Stimulated activated CD4-positive, alpha-beta T cell treated with anti-CD3 and anti-CD28 coated beads, Interleukin-1b, Interleukin-23, amount 100 ng/mL, for 4 hours (primary cell): ENCODE measurements around the gene MAGI2.
"Not testable (repeated sequence)": the region's sequence is repeated elsewhere in the genome, so short reads cannot be mapped to it uniquely, and the experiment has no call there.

Source experiments
- DNase-seq, 2 donors: peaks; one replicate each; pipeline ENCODE4 v3.0.0-alpha.2; 2020; ENCODE audit warnings: low read depth in 2 of 2

The MAGI2 gene

DNA sequence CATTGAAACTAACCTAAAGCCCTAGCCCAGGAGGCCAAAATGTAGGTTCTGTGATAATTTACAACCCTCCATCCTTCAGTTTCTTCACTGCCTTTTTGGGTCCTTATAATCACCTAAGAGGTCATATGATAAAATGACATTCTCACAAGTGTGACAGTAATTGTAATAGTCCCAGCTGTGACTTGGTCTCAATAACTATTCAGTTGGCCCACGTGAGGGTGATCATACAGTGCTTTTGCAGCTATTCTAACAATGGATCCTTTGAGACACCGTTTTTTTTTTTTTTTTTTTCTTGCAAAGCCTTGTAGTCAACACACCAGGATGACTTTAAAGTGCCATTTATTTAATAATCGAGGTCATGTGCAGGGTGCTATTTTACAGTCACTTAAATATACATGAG is 894.9 kb downstream of the MAGI2 start:
- no peak for DNase-seq

DNA sequence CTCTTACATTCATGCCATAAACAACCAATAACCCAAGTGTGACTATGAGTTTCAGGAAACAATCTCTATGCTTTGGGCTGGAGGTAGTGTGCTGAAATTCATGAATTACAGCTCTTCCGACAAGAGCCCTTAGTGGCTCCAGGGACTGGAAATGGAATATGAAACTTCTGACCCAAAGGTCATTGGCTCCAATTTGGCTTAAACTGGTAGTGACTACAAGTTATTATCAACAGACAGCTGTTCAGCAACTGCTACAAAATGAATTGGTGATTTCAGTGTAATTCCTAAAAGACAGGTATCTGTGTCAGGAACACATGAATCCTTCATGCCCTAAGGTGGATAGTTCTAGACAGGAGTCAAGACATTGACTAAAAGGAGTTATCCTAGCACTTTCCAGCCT is 909.5 kb downstream of the MAGI2 start:
- no peak for DNase-seq

DNA sequence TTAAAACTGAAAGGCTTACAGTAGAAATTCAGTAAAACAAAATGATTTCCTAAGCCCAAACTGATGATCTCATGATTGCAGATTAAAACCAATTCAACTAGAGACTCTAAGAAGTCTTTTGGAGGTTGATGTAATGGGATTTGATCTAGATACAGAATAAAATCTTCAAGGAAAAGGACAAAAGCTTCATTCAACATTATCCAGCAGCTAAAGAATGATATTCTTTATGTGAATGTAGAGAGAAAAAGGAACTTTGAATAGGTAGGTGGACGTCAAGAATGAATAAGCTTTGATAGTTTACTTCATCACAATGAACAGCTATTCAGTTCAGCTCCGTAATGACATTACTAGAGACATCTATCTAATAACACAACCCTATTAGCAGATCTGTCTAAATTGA is 910.5 kb downstream of the MAGI2 start:
- no peak for DNase-seq

DNA sequence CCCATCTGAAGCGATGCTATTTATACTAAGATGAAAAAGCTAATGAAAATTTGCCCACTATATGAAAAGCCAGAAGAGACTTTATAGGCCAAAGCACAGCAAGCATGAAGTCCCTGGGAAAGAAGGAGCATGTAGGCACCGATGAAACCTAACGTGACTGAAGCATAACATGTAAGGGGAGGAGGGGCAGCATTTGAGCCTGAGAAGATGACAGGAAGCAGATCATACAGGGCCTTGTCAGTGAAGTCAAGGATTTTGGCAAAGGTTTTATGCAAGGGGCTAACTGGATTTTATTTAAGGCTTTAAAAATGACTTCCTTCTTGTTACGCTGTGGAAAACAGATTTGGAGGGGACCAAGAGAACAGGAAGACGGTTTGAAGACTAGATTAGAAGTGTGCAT is 910.9 kb downstream of the MAGI2 start:
- DNase-seq, result no peak

DNA sequence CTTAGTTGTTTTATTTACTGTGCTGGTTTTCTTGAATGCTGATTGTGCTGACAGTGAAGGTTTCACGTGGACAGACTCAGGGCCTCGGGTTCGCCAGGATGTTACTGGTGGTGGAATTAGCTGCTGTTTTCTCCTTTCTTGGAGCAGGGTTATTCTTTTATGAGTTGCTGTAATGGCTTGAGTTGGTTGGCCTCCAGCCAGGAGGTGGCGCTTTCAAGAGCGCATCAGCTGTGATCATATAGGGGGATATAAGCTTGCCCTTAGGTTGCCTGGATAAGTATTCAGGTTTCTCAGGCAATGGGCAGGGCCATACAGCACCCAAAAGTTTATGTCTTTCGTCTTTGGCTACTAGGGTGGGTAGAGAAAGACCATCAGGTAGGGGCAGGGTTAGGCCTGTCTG is 913.6 kb downstream of the MAGI2 start:
- no peak for DNase-seq

DNA sequence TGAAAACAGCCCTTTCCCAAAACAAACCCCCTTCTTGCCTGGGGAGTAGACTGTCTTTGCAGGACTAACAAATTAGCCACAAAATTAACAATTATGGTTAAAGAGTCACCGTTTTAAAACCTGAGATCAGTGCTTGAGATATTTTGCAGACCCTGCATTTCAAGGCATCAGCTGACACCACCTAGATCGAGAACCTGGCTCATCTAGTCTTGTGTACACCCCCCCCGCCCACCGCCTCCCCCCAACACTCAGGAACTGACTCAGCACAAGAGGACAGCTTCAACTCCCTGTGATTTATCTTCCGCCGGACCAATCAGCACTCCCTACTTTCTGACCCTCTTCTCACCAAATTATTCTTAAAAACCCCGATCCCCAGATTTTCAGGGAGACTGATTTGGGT is 917.8 kb downstream of the MAGI2 start:
- no peak for DNase-seq

DNA sequence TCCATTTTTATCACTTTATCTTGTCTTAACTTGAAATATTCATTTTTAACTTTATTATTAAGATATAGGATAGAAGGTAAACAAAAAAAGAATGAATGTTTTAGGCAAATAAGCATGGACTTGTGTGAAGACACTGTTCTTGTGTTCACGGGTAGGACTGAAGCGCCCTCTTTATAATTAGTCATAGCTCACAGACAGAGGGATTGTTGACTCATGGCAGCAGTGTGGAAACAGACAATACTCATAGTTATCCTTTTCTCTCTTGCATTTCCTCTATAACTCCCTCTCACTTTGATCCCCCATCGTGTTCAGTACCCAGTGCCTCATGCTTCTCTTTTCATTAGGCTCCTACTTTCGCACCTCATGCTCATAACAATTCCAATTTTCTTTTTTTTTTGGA is 923.1 kb downstream of the MAGI2 start:
- no peak for DNase-seq

DNA sequence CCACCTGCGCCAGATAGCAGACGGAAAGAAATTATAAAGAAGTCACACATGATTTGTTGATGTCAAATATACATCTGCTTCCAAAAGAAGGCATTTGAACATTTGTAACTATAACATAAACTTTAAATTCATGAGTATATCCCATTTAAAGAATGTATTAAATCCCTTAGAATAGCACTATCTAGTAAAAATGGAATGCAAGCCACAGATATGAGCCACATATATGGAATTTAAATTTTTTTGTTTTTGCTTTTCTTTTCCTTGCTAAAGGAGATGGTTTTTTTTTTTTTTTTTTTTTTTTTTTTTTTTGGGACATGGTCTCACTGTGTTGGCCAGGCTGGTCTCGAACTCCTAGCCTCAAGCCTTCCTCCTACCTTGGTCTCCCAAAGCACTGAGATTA is 924.1 kb downstream of the MAGI2 start:
- no peak for DNase-seq

DNA sequence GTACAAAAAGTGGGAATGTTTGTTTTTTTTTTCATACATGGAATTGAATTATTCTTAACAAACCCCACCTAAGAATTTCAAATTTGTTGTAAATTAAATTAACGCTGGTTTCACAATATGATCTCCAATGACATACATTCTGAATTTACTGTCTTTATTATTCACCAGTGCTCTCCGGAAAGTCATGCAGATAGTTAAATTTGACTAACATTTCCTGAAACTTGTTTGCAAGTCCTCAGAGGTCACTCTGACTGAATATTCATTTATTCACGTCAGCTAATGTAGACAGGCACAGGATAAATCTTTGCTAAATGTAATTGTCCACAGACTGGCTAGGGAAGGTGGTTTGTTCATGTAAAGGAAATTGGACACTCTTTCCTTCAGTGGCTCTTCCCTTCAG is 924.5 kb downstream of the MAGI2 start:
- no peak for DNase-seq

DNA sequence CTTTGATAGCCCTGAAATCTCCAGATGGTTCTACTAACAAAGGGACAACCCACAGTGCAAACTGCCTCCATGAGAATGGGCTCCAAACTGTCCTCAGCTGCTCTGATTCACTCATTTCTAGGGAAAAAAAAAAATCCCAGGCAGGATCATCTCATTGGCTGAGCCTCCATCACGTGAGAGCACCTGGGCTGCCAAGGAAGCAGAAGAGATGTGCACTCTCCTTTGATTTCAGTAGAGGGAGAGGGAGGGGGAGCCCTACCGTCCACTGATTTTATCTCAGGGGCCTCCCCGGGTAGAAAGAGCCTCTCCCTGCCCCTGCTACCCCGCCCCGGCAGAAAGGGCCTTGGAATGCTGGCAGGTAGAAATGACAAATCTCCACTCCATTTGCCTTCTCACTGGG is 929.5 kb downstream of the MAGI2 start:
- DNase-seq, result no peak

DNA sequence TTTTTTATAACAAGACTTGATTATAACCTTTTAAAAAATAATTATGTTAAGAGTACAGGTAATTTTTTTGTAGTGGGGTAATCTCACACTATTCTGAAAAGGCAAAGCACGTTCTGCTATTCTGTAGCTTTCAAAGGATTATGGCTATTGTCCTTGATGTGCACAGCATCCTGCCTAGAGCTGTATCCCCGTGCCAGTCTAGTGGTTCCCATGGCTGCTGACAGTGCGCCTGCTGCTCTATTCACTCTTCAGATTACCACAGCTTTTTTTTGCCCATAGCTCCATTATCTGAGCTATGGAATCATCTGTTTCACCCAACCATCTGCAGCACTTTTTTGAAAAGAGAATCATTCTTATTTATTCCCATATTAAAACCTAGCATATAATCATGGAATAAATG is 931.5 kb downstream of the MAGI2 start:
- DNase-seq, result no peak

DNA sequence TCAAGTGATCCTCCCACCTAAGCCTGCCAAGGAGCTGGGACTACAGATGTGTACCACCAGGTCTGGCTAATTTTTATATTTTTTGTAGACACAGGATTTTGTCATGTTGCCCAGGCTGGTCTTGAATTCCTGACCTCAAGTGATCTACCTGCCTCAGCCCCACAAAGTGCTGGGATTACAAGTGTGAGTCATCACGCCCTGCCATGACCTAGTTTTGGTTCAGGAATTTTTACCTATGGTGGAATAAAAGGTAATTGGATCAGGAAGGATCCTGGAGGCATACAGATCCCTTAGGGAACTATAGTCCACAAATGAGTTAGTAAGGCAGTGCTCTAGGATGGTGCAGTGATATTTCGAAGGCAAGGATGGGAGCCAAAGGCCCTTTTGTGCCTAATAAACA is 937.0 kb downstream of the MAGI2 start:
- DNase-seq, result no peak

DNA sequence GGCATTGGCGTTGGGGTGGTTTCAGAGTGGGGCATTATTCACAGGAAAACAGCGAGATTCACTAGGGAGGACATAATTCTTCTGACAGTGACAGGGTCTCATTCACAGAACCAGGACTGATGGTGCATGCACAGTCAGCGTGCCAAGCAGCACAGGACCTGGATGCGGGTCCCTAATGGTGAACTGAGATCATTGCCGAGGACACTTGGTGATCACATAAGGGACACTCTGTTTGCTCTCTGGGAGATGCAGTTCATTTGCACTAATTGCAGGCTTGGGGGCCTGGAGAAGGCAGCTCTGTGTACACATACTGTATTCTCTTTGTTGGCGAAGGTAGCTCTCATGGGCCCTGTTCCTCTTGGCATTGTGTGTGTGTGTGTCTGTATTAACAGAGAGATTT is 938.8 kb downstream of the MAGI2 start:
- DNase-seq, result no peak

DNA sequence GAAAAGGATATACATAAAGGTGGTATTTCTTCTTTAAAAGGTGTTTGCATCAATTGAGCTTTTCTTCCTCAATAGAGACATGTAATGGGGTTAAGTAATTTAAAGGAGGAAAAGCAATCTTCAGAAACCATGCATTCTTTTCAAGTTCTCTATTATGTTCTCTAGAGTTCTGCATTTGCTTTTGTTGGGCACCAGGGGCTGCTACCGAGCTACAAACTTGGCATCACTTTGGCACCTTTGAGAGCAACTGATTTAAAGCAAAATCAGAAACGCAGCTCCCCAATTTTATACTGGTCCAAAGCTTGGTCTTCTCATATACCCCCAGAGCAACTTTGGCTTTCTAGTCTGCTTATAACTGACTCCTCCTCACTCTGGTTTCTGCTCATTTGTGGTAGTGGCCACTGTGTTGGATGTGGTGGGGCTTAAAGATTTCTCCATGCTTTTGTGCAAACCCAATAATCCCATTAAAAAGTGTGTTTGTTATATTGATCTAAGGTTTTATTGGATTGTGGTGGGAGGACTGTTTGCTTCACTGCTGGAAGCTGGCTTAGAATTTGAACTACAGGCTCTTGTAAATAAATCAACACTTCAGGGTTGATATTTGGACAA is 942.8 kb downstream of the MAGI2 start:
- DNase-seq, result no peak

DNA sequence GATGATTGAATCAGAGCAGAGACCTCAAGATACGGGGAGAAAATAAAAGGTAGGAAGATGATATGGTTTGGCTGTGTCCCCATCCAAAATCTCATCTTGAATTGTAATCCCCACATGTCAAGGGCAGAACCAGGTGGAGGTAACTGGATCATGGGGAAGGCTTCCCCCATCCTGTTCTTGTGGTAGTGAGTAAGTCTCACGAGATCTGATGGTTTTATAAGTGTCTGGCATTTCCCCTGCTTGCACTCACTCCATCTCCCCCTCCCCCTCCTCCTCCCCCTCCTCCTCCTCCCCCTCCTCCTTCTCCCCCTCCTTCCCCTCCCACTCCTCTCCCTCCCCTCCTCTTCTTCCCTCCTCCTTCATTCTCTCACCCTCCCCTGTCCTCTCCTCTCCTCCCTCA is 950.2 kb downstream of the MAGI2 start:
- not testable (repeated sequence) for DNase-seq

DNA sequence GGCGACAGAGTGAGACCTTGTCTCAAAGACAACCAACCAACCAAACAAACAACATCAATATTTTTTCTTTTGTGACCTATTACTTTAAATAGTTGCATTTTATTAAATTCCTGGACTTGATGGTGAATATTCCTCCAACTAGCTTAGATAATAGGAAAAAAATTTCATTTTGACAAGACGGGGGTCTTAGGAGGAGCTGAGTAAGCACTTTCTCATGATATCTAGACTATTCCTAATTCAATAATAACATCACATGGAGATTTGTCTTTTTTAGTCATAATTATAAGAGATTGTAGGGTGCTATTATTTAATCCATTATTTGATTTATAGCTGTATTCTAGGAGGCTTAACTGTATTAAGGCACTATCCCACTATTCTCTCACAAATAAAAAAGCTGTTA is 952.4 kb downstream of the MAGI2 start:
- DNase-seq, result no peak

DNA sequence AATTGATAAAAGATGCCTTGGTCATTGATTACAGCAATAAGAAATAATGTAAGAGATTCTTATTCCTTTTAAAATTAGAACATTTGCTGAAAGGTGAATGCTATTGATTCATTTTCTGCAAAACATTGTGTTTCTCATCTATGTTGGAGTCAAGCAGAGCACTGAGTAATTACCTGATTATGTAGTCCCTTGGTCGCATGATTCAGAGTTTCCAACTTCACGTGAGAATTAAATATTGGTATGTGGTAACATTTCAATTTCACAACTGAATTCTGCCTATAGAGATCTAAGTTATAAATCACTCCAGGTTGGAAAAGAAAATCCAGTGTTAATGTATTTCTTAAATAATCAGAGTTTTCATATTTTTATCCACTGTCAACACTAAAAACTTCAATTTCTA is 953.5 kb downstream of the MAGI2 start:
- DNase-seq, result no peak

DNA sequence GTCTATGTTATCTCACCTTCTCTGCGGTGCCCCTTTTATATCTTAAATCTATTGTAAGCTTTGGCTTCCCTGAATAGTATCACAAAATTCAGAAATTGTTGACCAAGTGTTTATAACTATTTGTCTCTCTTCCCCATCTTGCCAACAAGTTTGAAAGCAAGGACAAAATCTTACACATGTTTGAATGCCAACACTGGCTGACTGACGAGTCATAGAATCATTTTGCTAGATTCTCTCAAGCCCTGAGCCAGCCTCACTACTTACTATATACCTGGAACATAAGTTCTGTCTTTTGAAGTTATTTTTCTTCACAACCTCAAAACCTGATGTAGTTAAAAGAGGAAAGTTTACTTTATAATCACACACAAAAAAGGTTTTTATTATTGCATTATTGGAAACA is 954.2 kb downstream of the MAGI2 start:
- DNase-seq, result no peak

DNA sequence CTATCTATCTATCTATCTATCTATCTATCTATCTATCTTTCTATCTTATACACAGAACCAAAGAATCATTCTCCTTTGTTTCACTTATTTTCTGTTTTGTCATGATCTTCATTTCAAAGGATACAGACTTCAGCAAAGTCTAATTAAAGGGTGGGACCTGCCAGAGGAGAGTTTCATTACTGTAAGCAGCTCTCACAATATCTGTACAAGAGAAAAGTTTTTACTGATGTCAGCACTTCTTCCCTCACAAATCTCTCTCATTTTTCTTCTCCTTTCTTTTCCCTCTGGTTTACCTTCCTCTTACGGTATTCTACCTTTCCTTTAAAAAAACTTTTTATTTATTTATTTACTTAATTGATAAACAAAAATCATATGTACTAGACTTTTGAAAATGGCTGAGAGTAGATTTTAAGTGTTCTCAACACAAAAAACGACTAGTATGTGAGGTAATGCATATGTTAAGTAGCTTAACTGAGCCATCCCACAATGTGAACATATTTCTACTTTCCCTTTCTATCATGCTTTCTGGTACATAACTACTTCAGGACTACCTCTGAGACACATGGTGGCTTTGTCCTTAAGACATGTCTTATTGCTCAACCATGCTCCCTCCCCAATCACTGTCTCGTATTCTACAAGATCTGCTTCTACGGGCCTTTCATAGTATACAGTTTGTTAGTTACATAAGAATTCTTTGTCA is 955.6 kb downstream of the MAGI2 start:
- no peak for DNase-seq

DNA sequence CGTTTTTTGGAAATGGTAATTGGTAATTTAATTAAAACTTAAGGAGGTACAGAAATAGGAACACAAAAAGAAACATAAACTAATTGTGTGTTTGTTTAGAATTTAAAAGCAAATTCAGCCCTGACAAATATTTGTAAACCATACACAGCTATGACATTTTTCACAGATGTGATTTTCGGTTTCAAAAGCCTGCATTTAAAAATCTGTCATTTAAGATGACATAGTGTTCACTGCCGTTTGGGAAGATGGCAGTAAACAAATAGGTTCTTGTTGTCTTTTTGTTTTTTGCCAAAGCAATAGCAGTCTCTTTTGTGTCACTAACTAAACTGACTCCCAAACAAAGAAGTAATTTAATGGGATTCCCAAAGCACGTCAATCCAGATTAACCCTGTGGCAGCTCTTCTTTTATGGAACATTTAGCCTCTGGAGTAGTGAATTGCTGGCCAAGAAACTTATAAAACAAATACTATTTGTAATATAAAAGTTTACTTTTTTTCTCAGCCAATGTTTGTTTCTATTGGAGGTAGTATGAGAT is 957.3 kb downstream of the MAGI2 start:
- no peak for DNase-seq

DNA sequence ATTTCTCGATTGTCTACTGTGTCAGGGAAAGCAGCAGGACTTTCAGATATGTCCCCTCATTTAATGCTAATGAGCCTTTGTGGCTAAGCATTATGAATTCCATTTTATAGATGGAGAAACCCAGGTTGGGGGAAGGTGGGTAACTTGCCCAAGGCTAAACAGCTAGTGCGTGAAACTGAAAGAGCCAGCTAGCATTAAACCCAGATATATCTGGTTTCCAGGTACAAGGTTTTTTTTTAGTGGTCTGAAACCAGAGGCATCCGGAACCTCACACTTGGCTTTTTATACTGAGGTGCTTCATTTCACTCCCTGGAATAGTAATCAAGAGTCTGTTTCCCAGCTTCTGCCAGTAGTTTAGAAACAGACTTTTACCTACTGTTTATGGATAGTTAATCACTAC is 960.1 kb downstream of the MAGI2 start:
- no peak for DNase-seq

DNA sequence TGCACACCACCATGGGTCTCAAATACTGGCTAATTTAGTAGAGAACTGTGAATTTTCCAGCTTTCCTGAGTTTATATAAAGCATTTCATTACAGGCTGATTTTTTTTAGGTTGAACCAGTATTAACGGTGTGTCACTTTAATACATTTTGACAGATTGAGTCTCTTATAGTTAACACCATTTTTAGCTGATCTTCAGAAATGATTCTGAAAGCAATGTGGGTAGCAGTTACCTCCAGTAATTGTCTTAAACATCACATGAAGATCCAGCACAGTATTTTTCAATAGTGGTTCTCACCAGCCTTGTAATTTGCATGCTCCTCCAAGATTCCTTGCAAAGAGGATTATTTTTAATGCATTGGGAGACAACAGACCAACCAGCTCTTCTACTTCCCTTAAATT is 961.3 kb downstream of the MAGI2 start:
- DNase-seq, result no peak

DNA sequence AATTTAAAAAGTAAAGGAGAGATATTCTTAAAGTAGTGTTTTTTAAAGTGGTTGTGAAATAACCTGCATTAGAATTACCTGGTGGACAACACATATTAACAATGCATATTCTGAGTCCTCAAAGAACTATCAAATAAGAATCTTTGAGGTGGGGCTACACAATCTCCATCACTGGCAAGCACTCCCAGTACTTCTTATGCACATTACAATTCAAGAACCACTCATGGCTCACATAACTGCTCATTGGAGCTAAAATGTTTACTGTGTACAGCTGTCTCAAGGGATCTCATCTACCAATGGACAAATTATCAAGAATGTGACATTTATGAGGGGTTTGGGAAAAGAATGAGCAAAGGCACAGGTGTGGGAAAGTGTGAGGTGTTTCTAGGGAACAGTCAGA is 962.9 kb downstream of the MAGI2 start:
- DNase-seq, result no peak
